OCI-LY7 (cell line): ENCODE measurements around the gene TSPYL2.
A peak's percentile ranks its signal among the peaks of the same experiment; 100 is the strongest.

ENCODE experiments used
- CTCF ChIP-seq: fragments of 200-600 bp; sonication (generic); conservative IDR thresholded peaks from 2 replicates; pipeline ENCODE4 v1.5.1; 2014; ENCODE audit warnings: mild to moderate bottlenecking, antibody characterized with exemption, low read length, moderate library complexity, mixed read lengths
- EZH2phosphoT487 ChIP-seq: fragments of 200-600 bp; sonication (generic); IDR thresholded peaks from 2 replicates; pipeline ENCODE4 v1.6.1; 2018; ENCODE audit warnings: low read depth, borderline replicate concordance, mild to moderate bottlenecking, mixed run types, antibody characterized with exemption, low read length, moderate library complexity, mixed read lengths

- peak; percentile 71 for TF ChIP-seq CTCF
- TF ChIP-seq EZH2phosphoT487 = no peak
These were observed 11.0 kb downstream of the TSPYL2 start for GRCh38 chrX:53093177-53093655.
